Activated T-helper 17 cell treated with anti-CD3 and anti-CD28 coated beads, Interleukin-2, amount 50 U/mL, for 72 hours (primary cell): ENCODE data around the gene IFNGR2. TPM values are rescaled to one million over a fixed set of nuclear protein-coding genes. Genes with fewer than 3 reads are reported as not detected.
A peak's percentile ranks its signal among the peaks of the same experiment; 100 is the strongest.
"Not testable (repeated sequence)": the region's sequence is repeated elsewhere in the genome, so short reads cannot be mapped to it uniquely, and the experiment has no call there.

Experiments
- ATAC-seq: fragments of 150-1000 bp; cut with Tn5 transposase; replicated peaks from 2 replicates; pipeline ENCODE4 v1.10.0; 2021; ENCODE audit warnings: mild to moderate bottlenecking, moderate library complexity
- H3K27ac Mint-ChIP-seq: one replicate; pipeline ENCODE4 v1.8.0; 2022; ENCODE audit warnings: mixed read lengths
- H3K27me3 Mint-ChIP-seq: one replicate; pipeline ENCODE4 v1.8.0; 2022; ENCODE audit warnings: mixed read lengths
- H3K36me3 Mint-ChIP-seq: one replicate; pipeline ENCODE4 v1.8.0; 2022; ENCODE audit warnings: low read depth, mild to moderate bottlenecking, mixed read lengths
- H3K4me1 Mint-ChIP-seq: one replicate; pipeline ENCODE4 v1.8.0; 2022; ENCODE audit warnings: mixed read lengths
- H3K4me3 Mint-ChIP-seq: one replicate; pipeline ENCODE4 v1.8.0; 2022; ENCODE audit warnings: mild to moderate bottlenecking, mixed read lengths
- H3K9me3 Mint-ChIP-seq: one replicate; pipeline ENCODE4 v1.8.0; 2022; ENCODE audit warnings: mixed read lengths
- total RNA-seq, 2 donors: library from RNA; stranded (reverse); gene quantifications; one replicate each; pipeline ENCODE4 v1.2.3, GENCODE V29; 2022

The IFNGR2 gene
- total RNA-seq, 2 donors from 2014 or later = 5.8 to 8.5 TPM

GRCh38 chr21:33452362-33452761 lies 49.1 kb downstream of the IFNGR2 start:
- peaks cover 32% of the 10 kb centered on the region for H3K36me3 Mint-ChIP-seq
- H3K27me3 Mint-ChIP-seq = no peaks in the 10 kb centered on the region
- H3K9me3 Mint-ChIP-seq = no peaks in the 10 kb centered on the region
- H3K4me3 Mint-ChIP-seq = no peak overlapping the region
- H3K4me1 Mint-ChIP-seq = peaks cover 4% of the 10 kb centered on the region
- peak overlapping the region; percentile 69 for H3K27ac Mint-ChIP-seq
- no peak for ATAC-seq

GRCh38 chr21:33455686-33456446 lies 52.7 kb downstream of the IFNGR2 start:
- H3K4me3 Mint-ChIP-seq = no peak overlapping the region
- H3K9me3 Mint-ChIP-seq = no peaks in the 10 kb centered on the region
- H3K27ac Mint-ChIP-seq = no peak overlapping the region
- peaks cover 4% of the 10 kb centered on the region for H3K4me1 Mint-ChIP-seq
- H3K27me3 Mint-ChIP-seq = no peaks in the 10 kb centered on the region
- ATAC-seq = no peak
- peaks cover 58% of the 10 kb centered on the region for H3K36me3 Mint-ChIP-seq

GRCh38 chr21:33458861-33459260 lies 55.6 kb downstream of the IFNGR2 start:
- H3K36me3 Mint-ChIP-seq = peaks cover 53% of the 10 kb centered on the region
- ATAC-seq = no peak
- no peak overlapping the region for H3K4me3 Mint-ChIP-seq
- H3K27ac Mint-ChIP-seq = peak overlapping the region; percentile 10
- H3K4me1 Mint-ChIP-seq = no peaks in the 10 kb centered on the region
- no peaks in the 10 kb centered on the region for H3K27me3 Mint-ChIP-seq
- H3K9me3 Mint-ChIP-seq = no peaks in the 10 kb centered on the region

- no peaks in the 10 kb centered on the region for H3K27me3 Mint-ChIP-seq
- no peak for ATAC-seq
- no peaks in the 10 kb centered on the region for H3K9me3 Mint-ChIP-seq
- H3K36me3 Mint-ChIP-seq = peaks cover 57% of the 10 kb centered on the region
- H3K4me1 Mint-ChIP-seq = no peaks in the 10 kb centered on the region
- H3K27ac Mint-ChIP-seq = no peak overlapping the region
- H3K4me3 Mint-ChIP-seq = no peak overlapping the region
Observed at GRCh38 chr21:33461538-33462250, 58.5 kb downstream of the IFNGR2 start.

GRCh38 chr21:33469183-33469582 lies 66.0 kb downstream of the IFNGR2 start:
- not testable (repeated sequence) for H3K27me3 Mint-ChIP-seq, H3K4me1 Mint-ChIP-seq, H3K4me3 Mint-ChIP-seq, ATAC-seq, H3K27ac Mint-ChIP-seq, H3K9me3 Mint-ChIP-seq
- H3K36me3 Mint-ChIP-seq = peaks cover 29% of the 10 kb centered on the region

GRCh38 chr21:33470701-33471100 lies 67.5 kb downstream of the IFNGR2 start:
- H3K4me1 Mint-ChIP-seq = peaks cover 8% of the 10 kb centered on the region
- H3K27me3 Mint-ChIP-seq = no peaks in the 10 kb centered on the region
- peaks cover 19% of the 10 kb centered on the region for H3K36me3 Mint-ChIP-seq
- H3K27ac Mint-ChIP-seq = no peak overlapping the region
- ATAC-seq = no peak
- H3K9me3 Mint-ChIP-seq = no peaks in the 10 kb centered on the region
- H3K4me3 Mint-ChIP-seq = no peak overlapping the region

- Mint-ChIP-seq H3K4me1 (peaks cover 10% of the 10 kb centered on the region), H3K9me3 (no peaks in the 10 kb centered on the region)
Observed at GRCh38 chr21:33473344-33473743, 70.1 kb downstream of the IFNGR2 start.

GRCh38 chr21:33477066-33477465 lies 73.9 kb downstream of the IFNGR2 start:
- Mint-ChIP-seq H3K27me3 (no peaks in the 10 kb centered on the region), H3K27ac (no peak overlapping the region), H3K9me3 (no peaks in the 10 kb centered on the region), H3K36me3 (no peaks in the 10 kb centered on the region), H3K4me1 (peaks cover 9% of the 10 kb centered on the region), H3K4me3 (peak overlapping the region; percentile 86)
- ATAC-seq = no peak

More at GRCh38 chr21:33473344-33473743, 70.1 kb downstream of the IFNGR2 start:
- Mint-ChIP-seq H3K27me3 (no peaks in the 10 kb centered on the region), H3K27ac (no peak overlapping the region), H3K36me3 (no peaks in the 10 kb centered on the region), H3K4me3 (no peak overlapping the region)
- ATAC-seq = no peak

GRCh38 chr21:33478182-33478581 lies 75.0 kb downstream of the IFNGR2 start:
- Mint-ChIP-seq H3K27me3 (no peaks in the 10 kb centered on the region), H3K27ac (peak overlapping the region; percentile 82), H3K4me3 (peak overlapping the region; percentile 86), H3K4me1 (peaks cover 9% of the 10 kb centered on the region), H3K36me3 (no peaks in the 10 kb centered on the region), H3K9me3 (no peaks in the 10 kb centered on the region)
- ATAC-seq = no peak

GRCh38 chr21:33478935-33479678 lies 75.9 kb downstream of the IFNGR2 start:
- H3K4me3 Mint-ChIP-seq = peak overlapping the region; percentile 86
- H3K4me1 Mint-ChIP-seq = peaks cover 5% of the 10 kb centered on the region
- peak; percentile 20 for ATAC-seq
- H3K36me3 Mint-ChIP-seq = no peaks in the 10 kb centered on the region
- H3K9me3 Mint-ChIP-seq = no peaks in the 10 kb centered on the region
- H3K27ac Mint-ChIP-seq = peak overlapping the region; percentile 82
- no peaks in the 10 kb centered on the region for H3K27me3 Mint-ChIP-seq

- peak within 1 kb of the TSS; percentile 93 for H3K27ac Mint-ChIP-seq
- peak within 1 kb of the TSS; percentile 86 for H3K4me3 Mint-ChIP-seq
- H3K27me3 Mint-ChIP-seq = no peaks in the 10 kb centered on the region
- ATAC-seq = peak; percentile 97
- peaks cover 5% of the 10 kb centered on the region for H3K4me1 Mint-ChIP-seq
- H3K36me3 Mint-ChIP-seq = no peaks in the 10 kb centered on the region
- no peaks in the 10 kb centered on the region for H3K9me3 Mint-ChIP-seq
Observed at GRCh38 chr21:33479679-33480480, 76.7 kb downstream of the IFNGR2 start, which contains the start of gene TMEM50B. TMEM50B (minus strand) TSS chr21:33479974; CDS start chr21:33468885, 11,089 bp downstream.

- Mint-ChIP-seq H3K4me1 (peaks cover 5% of the 10 kb centered on the region), H3K9me3 (no peaks in the 10 kb centered on the region), H3K27me3 (no peaks in the 10 kb centered on the region), H3K27ac (peak overlapping the region; percentile 93), H3K36me3 (no peaks in the 10 kb centered on the region), H3K4me3 (peak overlapping the region; percentile 86)
- ATAC-seq = no peak
Observed at GRCh38 chr21:33480481-33481103, 77.4 kb downstream of the IFNGR2 start.

- Mint-ChIP-seq H3K27ac (no peak overlapping the region), H3K36me3 (no peaks in the 10 kb centered on the region), H3K4me1 (peaks cover 5% of the 10 kb centered on the region), H3K4me3 (peak overlapping the region; percentile 86), H3K9me3 (no peaks in the 10 kb centered on the region), H3K27me3 (no peaks in the 10 kb centered on the region)
- no peak for ATAC-seq
Observed at GRCh38 chr21:33481314-33481943, 78.2 kb downstream of the IFNGR2 start.
